Measurements from ENCODE around the gene MED19.

MED19 gene

DNA sequence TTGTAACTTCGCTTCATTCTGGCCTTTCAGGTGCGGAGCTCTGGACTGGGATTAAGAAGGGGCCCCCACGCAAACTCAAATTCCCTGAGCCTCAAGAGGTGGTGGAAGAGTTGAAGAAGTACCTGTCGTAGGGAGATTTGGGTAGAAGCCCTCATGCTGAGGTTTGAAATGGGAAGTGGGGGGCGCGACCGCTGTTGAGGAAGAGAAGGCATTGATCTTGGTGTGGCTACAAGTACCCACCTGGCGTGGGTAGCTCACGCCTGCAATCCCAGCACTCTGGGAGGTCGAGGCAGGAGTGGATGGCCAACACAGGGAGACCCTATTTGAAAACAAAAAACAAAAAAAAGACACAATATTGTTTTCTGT, 30.1 kb upstream of the MED19 start:
- Histone ChIP-seq H3K4me1 (ENCODE audit: insufficient read depth, low read length) (peaks cover 27% of the 10 kb centered on the region), H3K36me3 (ENCODE audit: insufficient read depth, low read length) (peaks cover 70% of the 10 kb centered on the region), H3K27ac (ENCODE audit: low read length) (peak overlapping the region; percentile 87), H3K27me3 (ENCODE audit: insufficient read depth, low read length, poor library complexity) (no peaks in the 10 kb centered on the region), H4K20me1 (ENCODE audit: insufficient read depth, low read length) (peaks cover 7% of the 10 kb centered on the region; the same call in 1 of the 2 replicates), H3K4me3 (ENCODE audit: low read depth in 1 of 2, low read length in 2 of 2) (peak overlapping the region; percentile 68 to 76), H3K4me2 (ENCODE audit: insufficient read depth, low read length) (peak overlapping the region; percentile 92), H3K9me3 (ENCODE audit: insufficient read depth, low read length, severe bottlenecking) (no peaks in the 10 kb centered on the region), H2AFZ (ENCODE audit: low read depth, low read length) (peak overlapping the region; percentile 95), H3K79me2 (ENCODE audit: insufficient read depth, low read length) (peaks cover 33% of the 10 kb centered on the region), H3K9ac (ENCODE audit: low read depth, low read length) (peak overlapping the region; percentile 91)
- ATAC-seq (ENCODE audit: insufficient read depth, low read depth) (no peak), DNase-seq (no peak)
- TF ChIP-seq, protein P1, sequence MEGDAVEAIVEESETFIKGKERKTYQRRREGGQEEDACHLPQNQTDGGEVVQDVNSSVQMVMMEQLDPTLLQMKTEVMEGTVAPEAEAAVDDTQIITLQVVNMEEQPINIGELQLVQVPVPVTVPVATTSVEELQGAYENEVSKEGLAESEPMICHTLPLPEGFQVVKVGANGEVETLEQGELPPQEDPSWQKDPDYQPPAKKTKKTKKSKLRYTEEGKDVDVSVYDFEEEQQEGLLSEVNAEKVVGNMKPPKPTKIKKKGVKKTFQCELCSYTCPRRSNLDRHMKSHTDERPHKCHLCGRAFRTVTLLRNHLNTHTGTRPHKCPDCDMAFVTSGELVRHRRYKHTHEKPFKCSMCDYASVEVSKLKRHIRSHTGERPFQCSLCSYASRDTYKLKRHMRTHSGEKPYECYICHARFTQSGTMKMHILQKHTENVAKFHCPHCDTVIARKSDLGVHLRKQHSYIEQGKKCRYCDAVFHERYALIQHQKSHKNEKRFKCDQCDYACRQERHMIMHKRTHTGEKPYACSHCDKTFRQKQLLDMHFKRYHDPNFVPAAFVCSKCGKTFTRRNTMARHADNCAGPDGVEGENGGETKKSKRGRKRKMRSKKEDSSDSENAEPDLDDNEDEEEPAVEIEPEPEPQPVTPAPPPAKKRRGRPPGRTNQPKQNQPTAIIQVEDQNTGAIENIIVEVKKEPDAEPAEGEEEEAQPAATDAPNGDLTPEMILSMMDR (IDR thresholded peaks at IDR 0.05; ENCODE audit: borderline replicate concordance, extremely low read depth, low read length, poor library complexity, severe bottlenecking): no peak
- no peak for TF ChIP-seq EZH2 (IDR thresholded peaks at IDR 0.05; ENCODE audit: borderline replicate concordance, low read depth, low read length, severe bottlenecking)

DNA sequence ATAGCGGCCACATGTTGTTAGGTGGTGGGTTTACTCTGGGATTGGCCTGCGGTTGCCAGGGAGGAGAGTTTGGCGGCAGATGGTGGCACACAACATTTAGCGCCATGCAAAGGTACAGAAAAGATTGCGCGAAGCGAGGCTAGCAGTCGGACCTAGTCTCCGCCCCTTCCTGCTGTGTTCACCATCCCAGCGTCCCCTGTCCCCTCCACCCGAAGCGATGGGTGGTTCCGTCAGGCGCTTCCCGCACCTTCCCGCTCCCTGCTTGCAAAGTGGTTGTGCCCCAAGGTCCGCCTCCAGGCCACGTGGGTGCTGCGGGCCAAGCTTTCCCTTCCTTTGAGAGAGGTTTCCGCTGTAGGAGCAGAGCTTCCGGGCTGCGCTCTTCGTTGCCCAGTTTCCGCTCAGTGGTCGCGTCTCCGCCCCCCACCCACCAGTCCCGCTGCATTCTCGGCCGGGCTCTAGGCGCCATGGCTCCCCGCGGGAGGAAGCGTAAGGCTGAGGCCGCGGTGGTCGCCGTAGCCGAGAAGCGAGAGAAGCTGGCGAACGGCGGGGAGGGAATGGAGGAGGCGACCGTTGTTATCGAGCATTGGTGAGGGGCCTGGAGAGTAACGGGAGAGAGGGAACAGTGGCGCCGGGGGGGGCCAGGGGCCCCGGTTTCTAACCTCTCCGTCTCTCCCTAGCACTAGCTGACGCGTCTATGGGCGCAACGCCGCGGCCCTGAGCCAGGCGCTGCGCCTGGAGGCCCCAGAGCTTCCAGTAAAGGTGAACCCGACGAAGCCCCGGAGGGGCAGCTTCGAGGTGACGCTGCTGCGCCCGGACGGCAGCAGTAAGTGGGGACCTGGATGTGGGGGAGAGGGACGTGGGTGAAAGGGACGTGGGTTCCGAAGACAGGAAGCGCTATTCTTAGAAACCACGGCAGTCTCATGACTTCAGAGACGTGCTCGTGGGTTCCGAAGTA, 29.4 kb upstream of the MED19 start, which contains the start of gene SELENOH:
SELENOH (plus strand) TSS at position 360 of the 955 bp plus-strand sequence; CDS start at position 465, 105 bp downstream.
- H3K27me3 ChIP-seq (ENCODE audit: insufficient read depth, low read length, poor library complexity): no peaks in the 10 kb centered on the region
- peaks cover 27% of the 10 kb centered on the region for H3K4me1 ChIP-seq (ENCODE audit: insufficient read depth, low read length)
- peaks cover 38% of the 10 kb centered on the region for H3K79me2 ChIP-seq (ENCODE audit: insufficient read depth, low read length)
- peak within 1 kb of the TSS; percentile 92 for H3K4me2 ChIP-seq (ENCODE audit: insufficient read depth, low read length)
- H2AFZ ChIP-seq (ENCODE audit: low read depth, low read length): peak within 1 kb of the TSS; percentile 95
- H3K4me3 ChIP-seq (ENCODE audit: low read depth in 1 of 2, low read length in 2 of 2): peak within 1 kb of the TSS; percentile 68 to 76
- no peaks in the 10 kb centered on the region for H3K9me3 ChIP-seq (ENCODE audit: insufficient read depth, low read length, severe bottlenecking)
- peak within 1 kb of the TSS; percentile 87 for H3K27ac ChIP-seq (ENCODE audit: low read length)
- peak; percentile 94 for ATAC-seq (ENCODE audit: insufficient read depth, low read depth)
- peaks cover 8% of the 10 kb centered on the region; the same call in 1 of the 2 replicates for H4K20me1 ChIP-seq (ENCODE audit: insufficient read depth, low read length)
- peaks cover 70% of the 10 kb centered on the region for H3K36me3 ChIP-seq (ENCODE audit: insufficient read depth, low read length)
- peak within 1 kb of the TSS; percentile 91 for H3K9ac ChIP-seq (ENCODE audit: low read depth, low read length)
- TF ChIP-seq, protein P1 (IDR thresholded peaks at IDR 0.05; ENCODE audit: borderline replicate concordance, extremely low read depth, low read length, poor library complexity, severe bottlenecking): no peak
- no peak for TF ChIP-seq EZH2 (IDR thresholded peaks at IDR 0.05; ENCODE audit: borderline replicate concordance, low read depth, low read length, severe bottlenecking)
- peak; percentile 99 for DNase-seq

DNA sequence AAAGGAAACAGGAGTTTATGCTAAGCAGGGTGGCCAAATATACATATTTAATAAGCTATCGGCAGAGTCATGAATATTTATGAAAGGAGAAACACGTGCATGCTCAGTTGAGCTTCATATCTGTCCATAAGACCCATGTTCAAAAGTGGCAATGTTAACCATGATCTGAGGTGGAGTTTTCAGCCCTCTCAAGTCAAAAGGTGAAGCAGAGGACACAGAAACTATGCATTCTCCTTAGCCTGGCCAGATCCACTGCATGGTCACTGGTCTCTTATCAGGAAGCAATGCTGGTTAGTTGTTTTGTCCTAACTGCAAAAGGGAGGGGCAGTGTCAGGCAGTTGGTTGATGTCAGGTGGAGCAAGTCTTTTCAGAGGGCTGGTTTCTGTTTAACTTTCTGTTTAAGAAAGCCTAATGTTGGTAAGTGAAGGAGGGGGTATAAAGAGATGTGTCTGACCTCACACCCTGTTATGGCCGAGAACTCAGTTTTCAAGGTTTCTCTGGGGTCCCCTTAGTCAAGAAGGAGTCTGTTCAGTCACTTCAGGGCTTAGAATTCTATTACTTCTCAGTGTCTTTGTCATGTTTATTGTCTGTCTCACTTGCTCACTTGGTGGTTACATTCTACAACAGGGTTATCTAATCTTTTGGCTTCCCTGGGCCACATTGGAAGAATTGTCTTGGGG, 23.7 kb upstream of the MED19 start:
- Histone ChIP-seq H3K27me3 (ENCODE audit: insufficient read depth, low read length, poor library complexity) (no peaks in the 10 kb centered on the region), H3K27ac (ENCODE audit: low read length) (no peak overlapping the region), H3K79me2 (ENCODE audit: insufficient read depth, low read length) (peaks cover 68% of the 10 kb centered on the region), H3K4me1 (ENCODE audit: insufficient read depth, low read length) (peaks cover 14% of the 10 kb centered on the region), H3K4me2 (ENCODE audit: insufficient read depth, low read length) (no peak overlapping the region), H3K9ac (ENCODE audit: low read depth, low read length) (no peak overlapping the region), H3K4me3 (ENCODE audit: low read depth in 1 of 2, low read length in 2 of 2) (no peak overlapping the region), H3K9me3 (ENCODE audit: insufficient read depth, low read length, severe bottlenecking) (no peaks in the 10 kb centered on the region), H4K20me1 (ENCODE audit: insufficient read depth, low read length) (peaks cover 7% of the 10 kb centered on the region; the same call in 1 of the 2 replicates), H2AFZ (ENCODE audit: low read depth, low read length) (no peak overlapping the region), H3K36me3 (ENCODE audit: insufficient read depth, low read length) (peaks cover 40% of the 10 kb centered on the region)
- ATAC-seq (ENCODE audit: insufficient read depth, low read depth) (no peak), DNase-seq (no peak)
- no peak for TF ChIP-seq EZH2 (IDR thresholded peaks at IDR 0.05; ENCODE audit: borderline replicate concordance, low read depth, low read length, severe bottlenecking)
- TF ChIP-seq, protein P1 (IDR thresholded peaks at IDR 0.05; ENCODE audit: borderline replicate concordance, extremely low read depth, low read length, poor library complexity, severe bottlenecking): no peak
